Loucy (cell line): ENCODE measurements around the gene ACTRT2.

ENCODE experiments used
- H2AFZ ChIP-seq: fragments of 200-600 bp; sonication (generic); 2 replicates; pipeline ENCODE4 v1.6.0; 2016; ENCODE audit warnings: antibody characterized with exemption, mild to moderate bottlenecking, low read length, moderate library complexity
- H3F3A ChIP-seq: fragments of 200-600 bp; 2 replicates; pipeline ENCODE4 v1.6.0; 2016; ENCODE audit warnings: antibody characterized with exemption, low read depth, mild to moderate bottlenecking
- H3K27me3 ChIP-seq: fragments of 200-600 bp; sonication (generic); 2 replicates; pipeline ENCODE4 v1.6.1; 2014; ENCODE audit warnings: low read length, mild to moderate bottlenecking; ENCODE audit not compliant: insufficient read depth, poor library complexity, severe bottlenecking
- H3K36me3 ChIP-seq: fragments of 200-600 bp; sonication (generic); 2 replicates; pipeline ENCODE4 v1.6.1; 2016; ENCODE audit warnings: low read length; ENCODE audit not compliant: insufficient read depth
- H3K4me1 ChIP-seq: fragments of 200-600 bp; sonication (generic); 2 replicates; pipeline ENCODE4 v1.5.1; 2014; ENCODE audit warnings: low read length, mild to moderate bottlenecking; ENCODE audit not compliant: insufficient read depth, poor library complexity, severe bottlenecking
- H3K4me2 ChIP-seq: fragments of 200-600 bp; sonication (generic); 2 replicates; pipeline ENCODE4 v1.6.0; 2014; ENCODE audit warnings: antibody characterized with exemption, low read length, low read depth, mild to moderate bottlenecking; ENCODE audit not compliant: poor library complexity, severe bottlenecking
- H3K4me3 ChIP-seq: fragments of 200-600 bp; sonication (generic); 2 replicates; pipeline ENCODE4 v1.5.1; 2014; ENCODE audit warnings: low read length, mild to moderate bottlenecking, mixed read lengths; ENCODE audit not compliant: poor library complexity, severe bottlenecking
- H3K79me2 ChIP-seq: fragments of 200-600 bp; sonication (generic); 2 replicates; pipeline ENCODE4 v1.6.1; 2014; ENCODE audit warnings: low read length; ENCODE audit not compliant: insufficient read depth
- H3K9ac ChIP-seq: fragments of 200-600 bp; sonication (generic); 2 replicates; pipeline ENCODE4 v1.6.0; 2014; ENCODE audit warnings: mild to moderate bottlenecking, low read depth, low read length, moderate library complexity; ENCODE audit not compliant: poor library complexity, severe bottlenecking
- H3K9me2 ChIP-seq: fragments of 200-600 bp; sonication (generic); replicated peaks from 2 replicates; pipeline ENCODE4 v1.6.1; 2016; ENCODE audit warnings: low read depth, low read length, mixed read lengths
- H3K9me3 ChIP-seq: fragments of 200-600 bp; sonication (generic); 2 replicates; pipeline ENCODE4 v1.6.1; 2014; ENCODE audit warnings: mild to moderate bottlenecking, antibody characterized with exemption, low read length, low read depth; ENCODE audit not compliant: insufficient read depth
- H4K20me1 ChIP-seq: fragments of 200-600 bp; sonication (generic); 2 replicates; pipeline ENCODE4 v1.6.0; 2014; ENCODE audit warnings: antibody characterized with exemption, low read length, mild to moderate bottlenecking; ENCODE audit not compliant: insufficient read depth, poor library complexity, severe bottlenecking
- EZH2phosphoT487 ChIP-seq: fragments of 200-600 bp; IDR thresholded peaks from 2 replicates; pipeline ENCODE4 v1.6.1; 2018; ENCODE audit warnings: antibody characterized with exemption, mild to moderate bottlenecking, moderate library complexity, borderline replicate concordance
- TF ChIP-seq, protein P1 (sequence below): fragments of 200-600 bp; sonication (generic); conservative IDR thresholded peaks from 2 replicates; pipeline ENCODE4 v1.5.1; 2014; ENCODE audit warnings: mild to moderate bottlenecking, antibody characterized with exemption, low read length

ACTRT2 gene

DNA sequence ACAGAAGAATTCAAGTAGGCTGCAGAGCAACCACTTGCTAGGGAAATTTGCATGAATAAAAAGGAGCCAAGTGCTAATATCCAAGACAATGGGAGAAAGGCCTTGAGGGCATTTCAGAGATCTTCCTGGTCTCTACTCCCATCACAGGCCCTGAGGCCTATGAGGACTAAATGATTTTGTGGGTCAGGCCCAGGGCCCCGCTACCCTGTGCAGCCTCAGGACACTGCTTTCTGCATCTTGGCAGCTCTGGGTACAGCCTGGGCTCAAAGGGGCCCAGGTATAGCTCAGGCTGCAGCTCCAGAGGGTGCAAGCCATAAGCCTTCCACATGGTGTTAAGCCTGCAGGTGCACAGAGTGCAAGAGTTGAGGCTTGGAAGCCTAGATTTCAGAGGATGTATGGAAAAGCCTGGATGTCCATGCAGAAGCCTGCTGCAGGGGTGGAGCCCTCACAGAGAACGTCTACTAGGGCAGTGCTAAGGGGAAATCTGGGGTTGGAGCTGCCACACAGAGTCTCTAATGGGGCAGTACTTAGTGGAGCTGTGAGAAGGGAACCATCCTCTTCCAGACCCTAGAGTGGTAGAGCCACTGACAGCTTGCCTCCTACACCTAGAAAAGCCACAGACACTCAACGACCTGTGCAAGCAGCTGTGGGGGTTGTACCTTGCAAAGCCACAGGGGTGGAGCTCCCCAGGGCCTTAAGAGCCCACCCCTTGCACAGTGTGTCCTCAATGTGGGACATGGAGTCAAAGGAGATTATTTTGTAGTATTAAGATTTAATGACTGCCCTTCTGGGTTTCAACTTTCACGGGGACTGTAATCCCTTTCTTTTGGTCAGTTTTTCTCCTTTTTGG, 13.7 kb upstream of the ACTRT2 start:
- Histone ChIP-seq H3K4me1 (peaks cover under 1% of the 10 kb centered on the region), H3K4me2 (no peak overlapping the region), H3K9me3 (peaks cover 14% of the 10 kb centered on the region; the same call in 1 of the 2 replicates), H3K9ac (no peak overlapping the region), H3K36me3 (no peaks in the 10 kb centered on the region), H2AFZ (no peak overlapping the region), H4K20me1 (no peaks in the 10 kb centered on the region), H3K79me2 (no peaks in the 10 kb centered on the region), H3K9me2 (no peaks in the 10 kb centered on the region), H3F3A (no peaks in the 10 kb centered on the region), H3K4me3 (no peak overlapping the region), H3K27me3 (no peaks in the 10 kb centered on the region)
- TF ChIP-seq, protein P1, sequence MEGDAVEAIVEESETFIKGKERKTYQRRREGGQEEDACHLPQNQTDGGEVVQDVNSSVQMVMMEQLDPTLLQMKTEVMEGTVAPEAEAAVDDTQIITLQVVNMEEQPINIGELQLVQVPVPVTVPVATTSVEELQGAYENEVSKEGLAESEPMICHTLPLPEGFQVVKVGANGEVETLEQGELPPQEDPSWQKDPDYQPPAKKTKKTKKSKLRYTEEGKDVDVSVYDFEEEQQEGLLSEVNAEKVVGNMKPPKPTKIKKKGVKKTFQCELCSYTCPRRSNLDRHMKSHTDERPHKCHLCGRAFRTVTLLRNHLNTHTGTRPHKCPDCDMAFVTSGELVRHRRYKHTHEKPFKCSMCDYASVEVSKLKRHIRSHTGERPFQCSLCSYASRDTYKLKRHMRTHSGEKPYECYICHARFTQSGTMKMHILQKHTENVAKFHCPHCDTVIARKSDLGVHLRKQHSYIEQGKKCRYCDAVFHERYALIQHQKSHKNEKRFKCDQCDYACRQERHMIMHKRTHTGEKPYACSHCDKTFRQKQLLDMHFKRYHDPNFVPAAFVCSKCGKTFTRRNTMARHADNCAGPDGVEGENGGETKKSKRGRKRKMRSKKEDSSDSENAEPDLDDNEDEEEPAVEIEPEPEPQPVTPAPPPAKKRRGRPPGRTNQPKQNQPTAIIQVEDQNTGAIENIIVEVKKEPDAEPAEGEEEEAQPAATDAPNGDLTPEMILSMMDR, result no peak
- TF ChIP-seq EZH2phosphoT487, result no peak

DNA sequence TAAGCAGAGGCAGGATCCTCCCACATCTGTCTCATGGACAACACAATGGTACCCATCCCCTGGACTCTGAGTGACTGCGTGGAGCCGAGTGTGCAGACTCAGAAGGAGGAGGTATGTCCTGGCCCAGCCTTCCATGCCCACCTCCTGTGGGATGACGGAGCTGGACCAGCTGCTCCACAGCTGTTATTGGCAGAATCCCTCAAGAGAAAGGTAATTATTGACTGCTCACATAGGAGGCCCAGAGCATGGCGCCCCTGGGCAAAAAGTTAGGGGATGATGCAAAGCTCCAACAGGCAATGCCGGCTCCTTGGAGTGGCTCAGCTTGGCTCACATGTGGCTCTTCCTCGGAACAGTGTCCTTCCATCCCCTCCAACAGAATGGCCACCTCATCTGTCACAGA, 12.2 kb upstream of the ACTRT2 start:
- no peaks in the 10 kb centered on the region for H3K27me3 ChIP-seq
- no peak for TF ChIP-seq EZH2phosphoT487
- TF ChIP-seq, protein P1, result no peak

DNA sequence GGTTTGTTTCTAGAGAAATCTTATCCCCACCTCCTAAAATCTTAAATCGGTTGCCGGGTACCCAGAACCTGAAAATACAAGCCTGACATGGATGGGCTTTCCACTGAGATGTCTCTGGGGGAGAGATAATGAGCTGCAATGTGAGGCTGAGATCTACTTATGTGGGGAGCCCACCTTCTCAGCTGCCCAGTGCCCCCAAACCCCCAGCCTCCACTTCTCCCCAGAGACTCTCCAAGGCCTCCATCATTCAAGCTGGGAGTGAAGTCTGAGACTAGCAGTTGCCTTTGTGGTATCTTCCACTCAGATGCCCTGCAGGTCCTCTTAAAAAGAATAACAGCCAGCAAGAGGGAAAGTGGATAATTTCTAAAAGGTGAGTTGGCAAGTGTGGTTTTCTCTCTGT, 11.7 kb upstream of the ACTRT2 start:
- H4K20me1 ChIP-seq, result no peaks in the 10 kb centered on the region
- H3K27me3 ChIP-seq, result no peaks in the 10 kb centered on the region
- H3K9ac ChIP-seq, result no peak overlapping the region
- H3K79me2 ChIP-seq, result no peaks in the 10 kb centered on the region
- no peaks in the 10 kb centered on the region for H3K9me2 ChIP-seq
- H3F3A ChIP-seq, result no peaks in the 10 kb centered on the region
- peaks cover 9% of the 10 kb centered on the region for H3K4me1 ChIP-seq
- TF ChIP-seq, protein P1, result no peak
- no peak for TF ChIP-seq EZH2phosphoT487
- peaks cover 14% of the 10 kb centered on the region; the same call in 1 of the 2 replicates for H3K9me3 ChIP-seq
- no peak overlapping the region for H3K4me3 ChIP-seq
- no peaks in the 10 kb centered on the region for H3K36me3 ChIP-seq
- no peak overlapping the region for H2AFZ ChIP-seq
- H3K4me2 ChIP-seq, result no peak overlapping the region

More for the DNA sequence above, 12.2 kb upstream of the ACTRT2 start:
- H4K20me1 ChIP-seq, result no peaks in the 10 kb centered on the region
- H3K4me3 ChIP-seq, result no peak overlapping the region
- no peaks in the 10 kb centered on the region for H3F3A ChIP-seq
- no peak overlapping the region for H2AFZ ChIP-seq
- peaks cover 9% of the 10 kb centered on the region for H3K4me1 ChIP-seq
- no peak overlapping the region for H3K4me2 ChIP-seq
- peaks cover 14% of the 10 kb centered on the region; the same call in 1 of the 2 replicates for H3K9me3 ChIP-seq
- H3K9me2 ChIP-seq, result no peaks in the 10 kb centered on the region
- no peaks in the 10 kb centered on the region for H3K36me3 ChIP-seq
- no peak overlapping the region for H3K9ac ChIP-seq
- H3K79me2 ChIP-seq, result no peaks in the 10 kb centered on the region
